Measurements from ENCODE around the gene SLC35A4.
"Not testable (repeated sequence)": the region's sequence is repeated elsewhere in the genome, so short reads cannot be mapped to it uniquely, and the experiment has no call there.

Gene SLC35A4

GRCh38 chr5:140558542-140558941, 6.1 kb upstream of the SLC35A4 start:
- no peak for DNase-seq (ENCODE audit: low read depth)

- no peak for DNase-seq (ENCODE audit: low read depth)
These were observed 4.4 kb upstream of the SLC35A4 start for GRCh38 chr5:140560227-140560626.

- no peak for DNase-seq (ENCODE audit: low read depth)
These were observed 2.7 kb upstream of the SLC35A4 start for GRCh38 chr5:140561753-140562523.

GRCh38 chr5:140563596-140563995, 1.0 kb upstream of the SLC35A4 start:
- DNase-seq (ENCODE audit: low read depth), result no peak

- DNase-seq (ENCODE audit: low read depth), result no peak
These were observed 574 bp downstream of the SLC35A4 start for GRCh38 chr5:140565024-140565779.

- DNase-seq (ENCODE audit: low read depth), result no peak
These were observed 1.1 kb downstream of the SLC35A4 start for GRCh38 chr5:140565780-140566095.

GRCh38 chr5:140566665-140567064, 2.0 kb downstream of the SLC35A4 start:
- no peak for DNase-seq (ENCODE audit: low read depth)

GRCh38 chr5:140567136-140567818, 2.6 kb downstream of the SLC35A4 start:
- no peak for DNase-seq (ENCODE audit: low read depth)

GRCh38 chr5:140567871-140568270, 3.2 kb downstream of the SLC35A4 start:
- no peak for DNase-seq (ENCODE audit: low read depth)

GRCh38 chr5:140568443-140569063, 3.9 kb downstream of the SLC35A4 start:
- DNase-seq (ENCODE audit: low read depth), result no peak

- no peak for DNase-seq (ENCODE audit: low read depth)
These were observed 4.6 kb downstream of the SLC35A4 start for GRCh38 chr5:140569197-140569596.

- no peak for DNase-seq (ENCODE audit: low read depth)
These were observed 5.4 kb downstream of the SLC35A4 start for GRCh38 chr5:140570058-140570457.

- DNase-seq (ENCODE audit: low read depth), result no peak
These were observed 5.9 kb downstream of the SLC35A4 start for GRCh38 chr5:140570488-140570887.

- no peak for DNase-seq (ENCODE audit: low read depth)
These were observed 6.5 kb downstream of the SLC35A4 start for GRCh38 chr5:140571105-140571504.

GRCh38 chr5:140573683-140574082, 9.1 kb downstream of the SLC35A4 start:
- no peak for DNase-seq (ENCODE audit: low read depth)

- no peak for DNase-seq (ENCODE audit: low read depth)
These were observed 9.5 kb downstream of the SLC35A4 start for GRCh38 chr5:140574165-140574564.

- no peak for DNase-seq (ENCODE audit: low read depth)
These were observed 10.7 kb downstream of the SLC35A4 start for GRCh38 chr5:140575309-140575708.

GRCh38 chr5:140576776-140577201, 12.2 kb downstream of the SLC35A4 start:
- no peak for DNase-seq (ENCODE audit: low read depth)

GRCh38 chr5:140579188-140579747, 14.6 kb downstream of the SLC35A4 start:
- not testable (repeated sequence) for DNase-seq (ENCODE audit: low read depth)

GRCh38 chr5:140587495-140587894, 22.9 kb downstream of the SLC35A4 start:
- no peak for DNase-seq (ENCODE audit: low read depth)

GRCh38 chr5:140588311-140589070, 23.9 kb downstream of the SLC35A4 start:
- no peak for DNase-seq (ENCODE audit: low read depth)

All from non-pigmented ciliary epithelial cell (primary cell).